ENCODE data around the gene PRDM1. TPM values are rescaled to one million over a fixed set of nuclear protein-coding genes. Genes with fewer than 3 reads are reported as not detected.

The PRDM1 gene
- total RNA-seq, 1 experiment from 2014 or later, result 0.40 TPM

GRCh38 chr6:106080763-106081095 is 5.4 kb upstream of the PRDM1 start:
- DNase-seq, result no peak
- TF ChIP-seq CTCF (IDR thresholded peaks at IDR 0.05; ENCODE audit: unreplicated experiment), result no peak
- H3K9me3 Mint-ChIP-seq (ENCODE audit: low read depth, unreplicated experiment), result no peaks in the 10 kb centered on the region
- BruUV-seq (replicated peaks), result no TSS peak
- CTCF ChIA-PET, result no interaction called here
- H3K27ac Mint-ChIP-seq (ENCODE audit: unreplicated experiment), result no peak overlapping the region
- peaks cover 16% of the 10 kb centered on the region for H3K4me1 Mint-ChIP-seq (ENCODE audit: low read depth, unreplicated experiment)
- no peak overlapping the region for H3K4me3 Mint-ChIP-seq (ENCODE audit: low read depth, unreplicated experiment)
- peaks cover 26% of the 10 kb centered on the region for H3K27me3 Mint-ChIP-seq (ENCODE audit: unreplicated experiment)
- peaks cover 4% of the 10 kb centered on the region for H3K36me3 Mint-ChIP-seq (ENCODE audit: insufficient read depth, unreplicated experiment)
- intact Hi-C loops (cut with micrococcal nuclease; ENCODE audit: unreplicated experiment), result loop anchor here (10.0 kb wide), 2 partner anchors 596 to 646 kb away; no protein-coding TSS in a partner anchor

GRCh38 chr6:106081715-106082114 is 4.4 kb upstream of the PRDM1 start:
- intact Hi-C loops (cut with micrococcal nuclease; ENCODE audit: unreplicated experiment), result loop anchor here (10.0 kb wide), 2 partner anchors 597 to 647 kb away; no protein-coding TSS in a partner anchor
- TF ChIP-seq CTCF (IDR thresholded peaks at IDR 0.05; ENCODE audit: unreplicated experiment), result no peak
- Mint-ChIP-seq H3K27me3 (ENCODE audit: unreplicated experiment) (peaks cover 26% of the 10 kb centered on the region), H3K4me3 (ENCODE audit: low read depth, unreplicated experiment) (no peak overlapping the region), H3K9me3 (ENCODE audit: low read depth, unreplicated experiment) (no peaks in the 10 kb centered on the region), H3K36me3 (ENCODE audit: insufficient read depth, unreplicated experiment) (peaks cover 12% of the 10 kb centered on the region), H3K27ac (ENCODE audit: unreplicated experiment) (no peak overlapping the region), H3K4me1 (ENCODE audit: low read depth, unreplicated experiment) (peaks cover 18% of the 10 kb centered on the region)
- no TSS peak for BruUV-seq (replicated peaks)
- no peak for DNase-seq
- CTCF ChIA-PET, result no interaction called here

GRCh38 chr6:106082735-106083398 is 3.3 kb upstream of the PRDM1 start:
- Mint-ChIP-seq H3K4me1 (ENCODE audit: low read depth, unreplicated experiment) (peaks cover 22% of the 10 kb centered on the region), H3K4me3 (ENCODE audit: low read depth, unreplicated experiment) (no peak overlapping the region), H3K36me3 (ENCODE audit: insufficient read depth, unreplicated experiment) (peaks cover 12% of the 10 kb centered on the region), H3K27me3 (ENCODE audit: unreplicated experiment) (peaks cover 26% of the 10 kb centered on the region), H3K27ac (ENCODE audit: unreplicated experiment) (no peak overlapping the region), H3K9me3 (ENCODE audit: low read depth, unreplicated experiment) (no peaks in the 10 kb centered on the region)
- no peak for DNase-seq
- TF ChIP-seq CTCF (IDR thresholded peaks at IDR 0.05; ENCODE audit: unreplicated experiment), result no peak
- no TSS peak for BruUV-seq (replicated peaks)
- CTCF ChIA-PET, result no interaction called here
- intact Hi-C loops (cut with micrococcal nuclease; ENCODE audit: unreplicated experiment), result loop anchor here (10.0 kb wide), 2 partner anchors 598 to 648 kb away; no protein-coding TSS in a partner anchor

- DNase-seq, result no peak
- Mint-ChIP-seq H3K4me3 (ENCODE audit: low read depth, unreplicated experiment) (no peak overlapping the region), H3K36me3 (ENCODE audit: insufficient read depth, unreplicated experiment) (peaks cover 12% of the 10 kb centered on the region), H3K27me3 (ENCODE audit: unreplicated experiment) (peaks cover 26% of the 10 kb centered on the region), H3K4me1 (ENCODE audit: low read depth, unreplicated experiment) (peaks cover 28% of the 10 kb centered on the region), H3K27ac (ENCODE audit: unreplicated experiment) (no peak overlapping the region), H3K9me3 (ENCODE audit: low read depth, unreplicated experiment) (no peaks in the 10 kb centered on the region)
- BruUV-seq (replicated peaks), result no TSS peak
- no peak for TF ChIP-seq CTCF (IDR thresholded peaks at IDR 0.05; ENCODE audit: unreplicated experiment)
- intact Hi-C loops (cut with micrococcal nuclease; ENCODE audit: unreplicated experiment), result loop anchor here (10.0 kb wide), 2 partner anchors 599 to 649 kb away; no protein-coding TSS in a partner anchor
- CTCF ChIA-PET, result no interaction called here
Measured at GRCh38 chr6:106083618-106084017, 2.5 kb upstream of the PRDM1 start.

Measured in Calu3 (cell line).